PC-9 (cell line): ENCODE data around the gene KRT34.

Experiments used
- CTCF ChIP-seq: fragments of 200-600 bp; sonication (generic); conservative IDR thresholded peaks from 2 replicates; pipeline ENCODE4 v1.6.1; 2017; ENCODE audit warnings: mixed run types, antibody characterized with exemption, mild to moderate bottlenecking, moderate library complexity
- EZH2 ChIP-seq: fragments of 200-600 bp; sonication (generic); IDR thresholded peaks from 2 replicates; pipeline ENCODE4 v1.8.0; 2017; ENCODE audit warnings: antibody characterized with exemption, low read depth

GRCh38 chr17:41343029-41343428 lies 39.1 kb downstream of the KRT34 start:
- no peak for TF ChIP-seq CTCF
- no peak for TF ChIP-seq EZH2
